Activated CD8-positive, alpha-beta memory T cell treated with anti-CD3 and anti-CD28 coated beads for 24 hours (primary cell): ENCODE data around the gene SELENOM.
A peak's percentile ranks its signal among the peaks of the same experiment; 100 is the strongest.

Experiments
- DNase-seq: peaks from one replicate; pipeline ENCODE4 v3.0.0-alpha.2; 2020

Gene SELENOM

GRCh38 chr22:31107178-31107893 is at the start of gene SELENOM:
Gene SELENOM, minus strand, starts transcription at chr22:31107568. Its CDS starts 63 bp downstream, at chr22:31107505.
- DNase-seq, result peak; percentile 90

- DNase-seq, result no peak
These were observed 48.1 kb upstream of the SELENOM start for GRCh38 chr22:31155422-31155821.

GRCh38 chr22:31154975-31155374 is 47.6 kb upstream of the SELENOM start:
- no peak for DNase-seq

GRCh38 chr22:31153357-31153756 is 46.0 kb upstream of the SELENOM start:
- DNase-seq, result no peak

- DNase-seq, result no peak
These were observed 44.5 kb upstream of the SELENOM start for GRCh38 chr22:31151872-31152271.

- no peak for DNase-seq
These were observed 43.2 kb upstream of the SELENOM start for GRCh38 chr22:31150615-31151014.

GRCh38 chr22:31148953-31149627 is 41.7 kb upstream of the SELENOM start:
- no peak for DNase-seq

- DNase-seq, result no peak
These were observed 41.1 kb upstream of the SELENOM start for GRCh38 chr22:31148488-31148887.

- DNase-seq, result no peak
These were observed 36.9 kb upstream of the SELENOM start for GRCh38 chr22:31144223-31144622.

GRCh38 chr22:31143537-31143936 is 36.2 kb upstream of the SELENOM start:
- DNase-seq, result no peak

GRCh38 chr22:31143038-31143437 is 35.7 kb upstream of the SELENOM start:
- no peak for DNase-seq

- no peak for DNase-seq
These were observed 34.9 kb upstream of the SELENOM start for GRCh38 chr22:31142285-31142684.

- no peak for DNase-seq
These were observed 34.2 kb upstream of the SELENOM start for GRCh38 chr22:31141551-31141950.

- no peak for DNase-seq
These were observed 33.4 kb upstream of the SELENOM start for GRCh38 chr22:31140746-31141145.

- DNase-seq, result no peak
These were observed 32.7 kb upstream of the SELENOM start, which contains the start of gene PLA2G3 for GRCh38 chr22:31139866-31140716. Gene PLA2G3, minus strand, starts transcription at chr22:31140508. Its CDS starts 154 bp downstream, at chr22:31140354.

- no peak for DNase-seq
These were observed 31.7 kb upstream of the SELENOM start for GRCh38 chr22:31139066-31139465.

GRCh38 chr22:31138126-31138525 is 30.8 kb upstream of the SELENOM start:
- no peak for DNase-seq

- no peak for DNase-seq
These were observed 30.4 kb upstream of the SELENOM start for GRCh38 chr22:31137721-31138120.

- DNase-seq, result no peak
These were observed 29.3 kb upstream of the SELENOM start for GRCh38 chr22:31136711-31137110.

GRCh38 chr22:31136155-31136554 is 28.8 kb upstream of the SELENOM start:
- DNase-seq, result no peak

GRCh38 chr22:31135706-31136105 is 28.3 kb upstream of the SELENOM start:
- no peak for DNase-seq

GRCh38 chr22:31134688-31135087 is 27.3 kb upstream of the SELENOM start:
- DNase-seq, result no peak

GRCh38 chr22:31133911-31134310 is 26.5 kb upstream of the SELENOM start:
- no peak for DNase-seq

GRCh38 chr22:31130873-31131272 is 23.5 kb upstream of the SELENOM start:
- DNase-seq, result no peak
